Testis (tissue), 3 donors: ENCODE data around the gene ANKRD9. TPM values are rescaled to one million over a fixed set of nuclear protein-coding genes. Genes with fewer than 3 reads are reported as not detected.

Experiments used
- DNase-seq: peaks from one replicate; pipeline ENCODE4 v3.0.0-alpha.2; 2019
- H3K27ac ChIP-seq, 2 donors: fragments of 200-600 bp; sonication (generic); one replicate each; pipeline ENCODE4 v1.5.1; 2019
- H3K27me3 ChIP-seq: fragments of 200-600 bp; sonication (generic); one replicate; pipeline ENCODE4 v1.5.1; 2019
- H3K36me3 ChIP-seq: fragments of 200-600 bp; sonication (generic); one replicate; pipeline ENCODE4 v1.5.1; 2017; ENCODE audit warnings: low read depth; ENCODE audit errors: missing control alignments
- H3K4me1 ChIP-seq: fragments of 200-600 bp; sonication (generic); one replicate; pipeline ENCODE4 v1.5.1; 2019
- H3K4me3 ChIP-seq, 2 donors: fragments of 200-600 bp; sonication (generic); one replicate each; pipeline ENCODE4 v1.5.1; 2017 to 2019
- H3K9me3 ChIP-seq: fragments of 200-600 bp; sonication (generic); one replicate; pipeline ENCODE4 v1.5.1; 2017
- CTCF ChIP-seq, 3 experiments: fragments of 450-650 bp in 2 of 3; fragments of 200-600 bp in 1 of 3; sonication (generic) in 1 of 3; IDR thresholded peaks; one replicate each; pipeline ENCODE4 v1.5.1; 2016 to 2019; ENCODE audit warnings: antibody characterized with exemption in 3 of 3, mild to moderate bottlenecking in 2 of 3, moderate library complexity in 1 of 3
- POLR2A ChIP-seq: fragments of 450-650 bp; IDR thresholded peaks from one replicate; pipeline ENCODE4 v1.6.1; 2017; ENCODE audit warnings: antibody characterized with exemption, mild to moderate bottlenecking, moderate library complexity
- WGBS, 2 donors: methylation state at CpG; one replicate each; pipeline ENCODE4 v1.1.5; 2018; 5-methylcytosine and 5-hydroxymethylcytosine counted together
- intact Hi-C: fragments of 100-400 bp; cut with DNase I; formaldehyde crosslinking; loops from one replicate; pipeline ENCODE4 v1.15.1; 2023; ENCODE audit warnings: low total_unique reads
- polyA plus RNA-seq: library from polyadenylated mRNA; stranded (reverse); fragments of 350-450 nt; fragmentation: Illumina TruSeq; extraction: RNeasy Lipid Tissue Mini Kit (QIAGEN cat#74804); gene quantifications from one replicate; pipeline ENCODE4 v1.2.3, GENCODE V29; 2014; ENCODE audit warnings: low read depth, low replicate concordance; ENCODE audit not compliant: insufficient read depth
- total RNA-seq, 2 donors: library from RNA; depleted of rRNA; stranded (reverse); fragments of >200 nt; gene quantifications; one replicate each; pipeline ENCODE4 v1.2.3, GENCODE V29; 2016

ANKRD9 gene
- total and polyA plus RNA-seq, 3 donors from 2014 or later = 21.0 to 153 (median 88.7) TPM

GRCh38 chr14:102532204-102532658, 22.7 kb upstream of the ANKRD9 start:
- Histone ChIP-seq H3K4me1 (no peaks in the 10 kb centered on the region), H3K27ac (no peak overlapping the region), H3K36me3 (no peaks in the 10 kb centered on the region), H3K9me3 (no peaks in the 10 kb centered on the region), H3K27me3 (no peaks in the 10 kb centered on the region), H3K4me3 (no peak overlapping the region)
- DNase-seq = no peak
- 74 to 82% methylated on average over 3 of the region's 3 CpGs for WGBS, 2 donors
- TF ChIP-seq POLR2A (no peak), CTCF (IDR thresholded peaks at IDR 0.05) (no peak)
- intact Hi-C loops = no loop called here

GRCh38 chr14:102530828-102531478, 21.4 kb upstream of the ANKRD9 start:
- intact Hi-C loops = no loop called here
- Histone ChIP-seq H3K36me3 (no peaks in the 10 kb centered on the region), H3K4me1 (no peaks in the 10 kb centered on the region), H3K27ac (no peak overlapping the region), H3K27me3 (no peaks in the 10 kb centered on the region), H3K4me3 (no peak overlapping the region), H3K9me3 (no peaks in the 10 kb centered on the region)
- no peak for DNase-seq
- WGBS, 2 donors = 64 to 72% methylated on average over 13 of the region's 13 CpGs
- no peak for TF ChIP-seq CTCF (IDR thresholded peaks at IDR 0.05)
- TF ChIP-seq POLR2A = no peak

- Histone ChIP-seq H3K4me3 (no peak overlapping the region), H3K36me3 (no peaks in the 10 kb centered on the region), H3K27ac (no peak overlapping the region), H3K27me3 (no peaks in the 10 kb centered on the region), H3K4me1 (peaks cover 5% of the 10 kb centered on the region), H3K9me3 (no peaks in the 10 kb centered on the region)
- intact Hi-C loops = no loop called here
- 86% methylated on average over 11 of the region's 11 CpGs for WGBS, 2 donors
- no peak for TF ChIP-seq POLR2A
- TF ChIP-seq CTCF (IDR thresholded peaks at IDR 0.05) = no peak
- no peak for DNase-seq
Measured at GRCh38 chr14:102528431-102529170, 19.0 kb upstream of the ANKRD9 start.

- 77 to 82% methylated on average over 12 of the region's 12 CpGs for WGBS, 2 donors
- TF ChIP-seq POLR2A = no peak
- no peak for TF ChIP-seq CTCF (IDR thresholded peaks at IDR 0.05)
Measured at GRCh38 chr14:102525929-102526497, 16.4 kb upstream of the ANKRD9 start.

More at GRCh38 chr14:102525929-102526497, 16.4 kb upstream of the ANKRD9 start:
- no peaks in the 10 kb centered on the region for H3K27me3 ChIP-seq
- H3K9me3 ChIP-seq = no peaks in the 10 kb centered on the region
- intact Hi-C loops = no loop called here
- peaks cover 5% of the 10 kb centered on the region for H3K4me1 ChIP-seq
- H3K27ac ChIP-seq = no peak overlapping the region
- no peak for DNase-seq
- no peak overlapping the region for H3K4me3 ChIP-seq
- no peaks in the 10 kb centered on the region for H3K36me3 ChIP-seq
